ENCODE measurements around the gene CTSO.

The CTSO gene

DNA sequence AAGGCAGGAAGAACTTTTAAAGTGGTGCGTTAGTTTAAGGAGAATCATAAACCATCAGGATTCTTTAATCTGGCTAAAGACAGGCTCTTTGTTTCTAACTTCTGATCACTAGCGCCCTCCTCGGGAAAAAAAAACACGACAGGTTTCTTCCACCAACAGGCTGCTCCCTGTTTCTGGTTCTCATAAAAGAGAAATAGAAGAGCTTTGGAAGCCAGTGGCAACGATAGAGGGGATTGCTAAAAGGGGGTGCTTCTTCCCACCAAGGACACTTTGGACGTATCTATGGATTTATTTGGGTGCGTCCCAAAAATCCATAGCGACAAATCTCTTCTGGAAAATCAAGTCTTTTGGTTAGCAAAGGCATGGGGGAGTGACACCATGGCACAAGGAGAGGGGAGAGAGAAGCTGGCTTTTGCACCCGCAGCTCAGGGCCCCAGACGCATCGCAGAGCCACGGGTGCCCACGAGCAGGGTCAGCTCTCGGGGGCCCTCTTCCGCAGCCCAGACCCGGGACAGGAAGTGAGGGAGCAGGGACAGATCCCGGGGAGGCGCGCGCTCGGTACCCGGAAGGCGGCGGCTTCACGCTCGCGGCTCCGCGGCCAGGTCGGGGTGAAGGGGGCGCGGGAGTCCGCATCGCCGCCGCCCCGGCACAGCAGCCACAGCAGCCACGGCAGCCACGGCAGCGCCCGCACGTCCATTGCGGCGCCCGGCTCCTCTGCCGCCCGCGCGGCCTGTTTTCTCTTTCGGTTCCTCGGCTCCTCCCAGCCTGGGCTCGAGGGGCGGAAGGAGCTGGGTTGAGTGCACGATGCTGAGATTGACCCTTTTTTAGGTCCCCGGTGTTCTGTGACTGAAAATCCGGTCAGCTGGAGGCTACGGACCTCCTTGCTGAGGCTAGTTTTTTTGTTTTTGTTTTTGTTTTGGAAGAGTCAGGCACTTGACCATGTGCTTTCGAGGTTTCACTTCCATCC lies at the start of gene CTSO:
Gene CTSO, minus strand, starts transcription at position 716 of the 967 bp plus-strand sequence. Its CDS starts 19 bp downstream, at position 697.
- peak; percentile 15 for DNase-seq

- DNase-seq: no peak
These were observed 46.8 kb upstream of the CTSO start for GRCh38 chr4:156000491-156000890.

DNA sequence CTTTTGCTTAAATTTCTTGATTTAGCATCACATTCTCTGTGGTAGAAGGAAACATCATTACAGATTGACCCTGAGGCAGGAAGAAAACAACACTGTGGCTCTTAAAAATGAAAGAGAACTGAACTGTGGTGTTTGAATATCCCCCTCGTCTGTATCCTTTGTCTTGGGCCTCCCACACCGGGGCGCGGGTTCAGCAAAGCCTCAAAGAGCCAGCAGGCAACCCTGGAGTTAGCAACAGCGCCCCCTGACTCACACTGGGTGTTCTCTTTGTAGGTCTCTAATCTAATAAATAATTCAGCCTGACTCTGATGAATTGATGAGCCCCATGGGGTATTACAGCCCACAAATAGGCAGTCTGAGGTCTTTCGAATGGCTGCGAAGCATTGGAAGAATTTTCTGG lies 46.1 kb upstream of the CTSO start:
- DNase-seq: no peak

GRCh38 chr4:155995069-155995468 lies 41.4 kb upstream of the CTSO start:
- no peak for DNase-seq

DNA sequence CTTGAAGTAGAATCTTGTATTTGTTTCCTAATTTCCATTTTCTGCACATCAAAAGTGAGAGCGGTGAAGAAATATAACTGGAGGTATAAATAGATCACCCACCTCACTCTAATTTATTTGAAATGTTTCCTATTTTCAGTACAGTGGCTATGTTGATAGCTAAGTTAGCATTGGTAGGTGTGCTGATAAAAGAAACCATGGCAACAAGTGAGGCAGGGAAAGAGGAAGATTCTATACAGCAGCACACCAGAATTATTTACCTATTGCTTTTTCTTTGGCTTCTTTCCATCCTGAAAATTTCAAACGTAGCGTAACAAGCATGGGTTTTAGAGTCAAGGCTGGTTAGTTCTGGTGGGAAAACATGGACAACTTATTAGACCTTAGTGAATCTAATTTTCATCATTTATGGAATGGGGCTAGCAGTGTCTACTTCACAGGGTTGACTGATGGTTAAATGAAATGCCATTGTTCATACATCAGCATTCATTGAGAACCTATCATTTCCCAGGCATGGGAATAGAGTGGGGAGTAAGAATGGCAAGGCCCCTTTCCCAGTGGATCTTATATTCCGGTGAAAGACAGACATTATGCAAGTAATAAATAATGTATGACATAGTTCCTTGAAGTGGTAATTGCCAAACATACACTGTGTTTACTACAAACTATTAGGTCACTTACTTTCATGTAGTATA lies 30.6 kb upstream of the CTSO start:
- DNase-seq: no peak

GRCh38 chr4:155982736-155983385 lies 29.2 kb upstream of the CTSO start:
- DNase-seq: no peak

GRCh38 chr4:155978810-155979209 lies 25.1 kb upstream of the CTSO start:
- DNase-seq: no peak

GRCh38 chr4:155975511-155975910 lies 21.8 kb upstream of the CTSO start:
- DNase-seq: no peak

GRCh38 chr4:155974996-155975395 lies 21.3 kb upstream of the CTSO start:
- DNase-seq: no peak

DNA sequence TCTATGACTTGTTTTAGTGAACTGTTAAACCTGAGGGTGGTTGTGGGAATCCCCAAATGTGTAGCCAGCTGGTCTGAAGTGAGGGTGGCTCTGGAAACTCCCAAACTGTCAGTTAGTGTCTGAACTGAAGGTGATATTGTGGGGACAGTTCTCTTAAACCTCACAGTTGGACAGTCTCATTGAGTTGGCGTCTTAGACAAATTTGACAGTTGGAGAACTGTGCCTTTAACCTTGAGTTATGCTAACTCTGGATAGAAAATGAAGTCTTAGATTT lies 20.7 kb upstream of the CTSO start:
- DNase-seq: no peak

DNA sequence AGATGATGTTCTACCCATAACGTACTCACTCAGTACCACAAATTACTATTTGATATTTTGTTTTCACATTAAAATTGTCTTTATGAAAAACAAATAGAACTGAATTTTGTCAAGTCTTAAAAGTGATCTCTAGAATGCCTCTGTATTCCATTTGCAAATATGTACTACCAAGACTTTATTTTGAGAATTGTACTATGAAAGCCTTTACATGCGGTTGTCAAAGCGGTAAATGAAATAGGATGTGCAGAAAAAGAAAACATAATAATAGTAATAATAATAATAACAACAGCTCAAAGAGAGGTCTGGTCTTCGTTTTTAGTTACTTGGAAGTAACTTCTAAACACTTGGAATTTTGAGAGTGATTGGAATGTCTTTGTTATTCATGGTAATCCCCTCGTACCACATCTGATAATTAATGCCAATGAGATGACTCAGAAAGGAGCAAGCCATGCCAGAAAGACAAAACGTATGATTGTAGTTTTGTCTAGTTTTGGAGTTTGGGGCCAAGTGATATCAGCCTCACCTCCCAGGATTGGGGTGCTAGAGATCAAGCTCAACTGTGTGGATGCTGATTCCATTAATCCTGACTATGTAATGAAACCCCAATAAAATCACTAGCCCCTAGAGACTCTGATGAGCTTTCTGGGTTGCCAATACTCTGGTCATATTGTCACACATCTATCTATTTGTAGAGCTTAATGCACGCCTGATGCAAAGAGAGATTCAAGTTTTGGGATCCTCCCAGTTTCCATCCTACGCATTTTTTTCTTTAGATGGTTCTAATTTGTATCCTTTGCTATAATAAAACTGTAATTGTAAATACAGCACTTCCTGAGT lies 20.2 kb upstream of the CTSO start:
- no peak for DNase-seq

- no peak for DNase-seq
These were observed 18.4 kb upstream of the CTSO start for GRCh38 chr4:155972098-155972497.

GRCh38 chr4:155966731-155967395 lies 13.2 kb upstream of the CTSO start:
- no peak for DNase-seq

DNA sequence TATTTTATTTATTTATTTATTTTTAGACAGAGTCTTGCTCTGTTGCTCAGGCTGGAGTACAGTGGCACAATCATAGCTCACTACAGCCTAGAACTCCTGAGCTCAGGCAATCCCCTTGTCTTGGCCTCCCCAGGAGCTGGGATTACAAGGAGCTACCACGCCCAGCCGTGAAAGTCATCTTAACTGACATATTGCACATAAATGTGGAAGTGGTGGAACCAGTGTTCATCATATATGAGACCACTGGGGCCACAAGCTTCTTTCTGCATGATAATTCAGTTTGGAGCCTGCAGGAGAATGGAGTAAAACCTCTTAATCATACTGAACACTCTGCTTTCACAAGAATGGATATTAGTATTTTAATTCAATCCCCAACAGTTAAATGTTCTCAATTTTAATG lies 12.5 kb upstream of the CTSO start:
- DNase-seq: no peak

DNA sequence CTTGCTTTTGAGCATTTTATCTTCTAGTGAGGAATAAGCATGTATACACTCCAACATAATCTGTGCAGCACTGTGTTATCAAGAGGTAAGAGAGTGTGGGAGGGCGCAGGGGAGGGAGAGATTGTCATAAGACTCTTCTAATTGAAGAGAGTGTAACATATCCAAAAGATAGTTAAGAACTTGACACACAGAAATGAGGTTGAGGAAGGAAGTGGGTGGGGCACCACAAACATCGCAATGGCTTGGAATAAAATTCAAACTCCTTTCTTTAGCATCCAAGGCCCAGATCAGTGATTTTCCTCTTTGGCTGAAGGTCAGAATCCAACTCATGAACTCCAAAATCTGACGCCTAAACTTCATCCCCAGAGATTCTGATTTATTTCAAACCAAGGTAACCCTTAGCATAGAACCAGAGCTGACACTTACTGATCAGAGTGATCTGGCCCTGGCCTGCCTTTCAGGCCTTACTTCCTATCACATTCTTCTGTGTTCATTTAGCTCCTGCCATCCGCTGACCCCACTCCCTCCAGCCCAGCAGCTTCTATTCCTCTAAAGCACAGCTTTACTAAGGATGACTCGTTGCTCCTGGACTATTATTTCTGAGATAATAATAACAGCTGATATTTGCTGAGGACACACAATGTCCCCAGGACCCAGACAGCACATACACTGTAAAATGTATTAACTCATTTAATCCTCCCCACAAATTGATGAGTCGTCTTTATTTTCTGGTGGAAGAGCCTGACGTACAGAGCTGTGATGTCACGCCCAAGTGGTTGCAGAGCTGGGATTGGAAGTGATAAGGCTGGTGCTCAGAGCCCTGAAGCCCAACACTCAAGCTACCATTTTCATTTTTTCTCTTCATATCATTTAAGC lies 10.6 kb upstream of the CTSO start:
- no peak for DNase-seq

DNA sequence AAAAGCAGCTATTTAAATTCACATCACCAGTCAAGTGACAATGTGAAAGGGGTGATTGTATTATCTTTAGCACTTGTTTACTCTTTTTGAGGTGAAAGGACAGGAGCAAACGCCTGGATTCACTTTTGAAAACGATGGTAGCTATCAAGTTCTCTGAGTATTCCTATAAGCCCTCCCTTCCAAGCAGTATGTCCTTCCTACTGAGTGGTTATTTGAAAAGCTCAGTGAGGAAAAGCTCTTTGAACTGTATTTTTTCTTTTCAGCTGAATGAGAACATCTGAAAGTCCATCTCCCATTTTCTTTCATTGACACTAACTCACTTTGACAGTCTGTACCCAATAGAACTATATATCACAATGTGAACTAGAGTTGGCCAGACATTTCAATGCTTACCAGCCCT lies 9.1 kb upstream of the CTSO start:
- no peak for DNase-seq

DNA sequence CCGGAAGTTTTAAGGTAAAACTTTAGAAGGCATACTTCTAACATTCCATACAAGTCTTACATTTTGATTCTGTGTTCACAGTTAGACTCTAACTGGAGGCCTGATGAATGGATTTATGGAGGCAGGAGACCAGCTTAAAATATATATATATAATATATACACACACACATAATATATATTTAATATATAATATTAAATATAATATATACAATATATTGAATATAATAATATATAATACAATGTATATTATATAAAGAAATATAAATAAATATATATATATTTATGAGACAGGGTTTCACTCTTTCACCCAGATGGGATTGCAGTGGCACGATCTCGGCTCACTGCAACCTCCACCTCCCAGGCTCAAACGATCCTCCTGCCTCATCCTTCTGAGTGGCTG lies 7.9 kb upstream of the CTSO start:
- no peak for DNase-seq

- DNase-seq: no peak
These were observed 6.9 kb upstream of the CTSO start for GRCh38 chr4:155960522-155960921.

GRCh38 chr4:155959417-155959816 lies 5.8 kb upstream of the CTSO start:
- no peak for DNase-seq

DNA sequence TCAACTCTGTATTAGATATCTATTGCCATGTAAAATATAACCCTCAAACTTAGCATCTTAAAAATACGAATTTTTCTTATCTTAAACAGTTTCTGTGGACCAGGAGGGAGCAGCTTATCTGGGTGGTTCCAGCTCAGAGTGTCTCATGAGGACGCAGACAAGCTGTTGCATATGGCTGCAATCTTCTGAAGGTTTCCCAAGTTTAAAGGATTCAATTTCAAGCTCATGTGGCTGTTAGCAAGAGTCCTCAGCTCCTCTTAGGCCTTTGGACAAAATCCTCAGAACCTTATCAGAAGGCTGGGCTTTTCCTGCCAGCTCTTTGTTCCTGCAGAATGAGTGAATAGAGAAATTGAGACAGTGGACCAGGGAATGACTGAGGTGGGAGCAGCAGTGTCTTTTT lies 2.8 kb upstream of the CTSO start:
- DNase-seq: no peak

DNA sequence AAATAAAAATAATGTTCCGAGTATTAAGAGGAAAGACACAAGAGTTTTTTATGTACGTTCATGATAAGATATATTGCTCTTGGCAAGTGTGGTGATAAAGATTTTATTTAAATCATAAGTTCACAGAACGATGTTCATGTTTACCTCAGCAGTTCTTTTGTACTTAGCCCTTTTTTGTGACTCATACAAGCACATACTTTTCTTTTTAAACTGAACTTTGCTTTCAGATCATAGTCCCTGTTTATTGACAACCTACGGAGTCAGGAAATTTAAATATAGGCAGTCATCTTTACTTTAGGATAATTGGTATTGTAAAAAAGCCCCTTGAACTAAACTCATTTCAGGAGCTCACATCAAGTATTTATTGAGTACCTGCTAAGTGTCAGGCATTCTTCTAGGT lies 1.3 kb upstream of the CTSO start:
- no peak for DNase-seq
